ENCODE results near the gene TMEM198. TPM values are rescaled to one million over a fixed set of nuclear protein-coding genes. Genes with fewer than 3 reads are reported as not detected.

The TMEM198 gene
- total and polyA plus RNA-seq, 9 of the 15 experiments (the other 6 are each of a cell fraction or from before 2014, with no cell fraction given) = 0.03 to 3.8 (median 1.0) TPM

- TF ChIP-seq TBL1XR1 (IDR thresholded peaks at IDR 0.05; ENCODE audit: low read length in 2 of 2) (peak in 1 of 2 experiments; percentile 62; a peak in 2 of 4 replicates), RBFOX2 (IDR thresholded peaks at IDR 0.05; ENCODE audit: low read depth, low read length) (peak; percentile 86), FOXK2 (conservative IDR thresholded peaks at IDR 0.05 in 1 of 2, IDR thresholded peaks at IDR 0.05 in 1 of 2; ENCODE audit: low read depth in 2 of 2) (peak in 1 of 2 experiments; percentile 77; a peak in 2 of 4 replicates), KDM4B (IDR thresholded peaks at IDR 0.05; ENCODE audit: borderline replicate concordance in 2 of 2, low read depth in 1 of 2) (peak in 1 of 2 experiments; percentile 73; a peak in 1 of 4 replicates), POLR2A (conservative IDR thresholded peaks at IDR 0.05) (0 out of 2 replicates have a peak, but pooled peaks have one; percentile 52), TEAD2 (tag; IDR thresholded peaks at IDR 0.05) (no peak), ZBTB11 (CRISPR knock-in tag; IDR thresholded peaks at IDR 0.05) (peak; percentile 32 to 97 (median 69); a peak in 3 of 6 replicates), FIP1L1 (IDR thresholded peaks at IDR 0.05; ENCODE audit: low read depth, low read length, poor library complexity, severe bottlenecking) (no peak), UBTF (IDR thresholded peaks at IDR 0.05; ENCODE audit: borderline replicate concordance in 1 of 2, low read depth in 2 of 2, low read length in 2 of 2) (peak in 1 of 2 experiments; percentile 16; a peak in 1 of 4 replicates), MEIS2 (IDR thresholded peaks at IDR 0.05; ENCODE audit: partially characterized antibody) (peak; percentile 76)
These were observed at the start of gene TMEM198, which contains the start of gene CHPF (continued) for GRCh38 chr2:219543596-219544358.

All from K562 (cell line).